Neural cell (in vitro differentiated cells): ENCODE data around the gene SCYL3. TPM values are rescaled to one million over a fixed set of nuclear protein-coding genes. Genes with fewer than 3 reads are reported as not detected.

ENCODE experiments used
- H2AFZ ChIP-seq: fragments of 200-600, 300-800 bp; sonication (generic), shearing (Covaris generic); 2 replicates; pipeline ENCODE4 v1.6.0; 2014; ENCODE audit warnings: low read depth, mild to moderate bottlenecking, antibody characterized with exemption, low read length, moderate library complexity
- H3F3A ChIP-seq: fragments of 200-600 bp; shearing (Covaris generic); 2 replicates; pipeline ENCODE4 v1.6.1; 2016; ENCODE audit warnings: mild to moderate bottlenecking, moderate library complexity, mixed read lengths, antibody characterized with exemption, low read length; ENCODE audit not compliant: insufficient read depth, poor library complexity, severe bottlenecking
- H3K27ac ChIP-seq: fragments of 200-600, 300-800 bp; sonication (generic), shearing (Covaris generic); 2 replicates; pipeline ENCODE4 v1.5.1; 2014; ENCODE audit warnings: mild to moderate bottlenecking, low read length, moderate library complexity
- H3K27me3 ChIP-seq: fragments of 300-800, 200-600 bp; sonication (generic), shearing (Covaris generic); 2 replicates; pipeline ENCODE4 v1.6.0; 2014; ENCODE audit warnings: mild to moderate bottlenecking, low read depth, low read length, moderate library complexity; ENCODE audit not compliant: insufficient read depth
- H3K36me3 ChIP-seq: fragments of 300-800, 200-600 bp; sonication (generic), shearing (Covaris generic); 2 replicates; pipeline ENCODE4 v1.5.1; 2014; ENCODE audit warnings: mild to moderate bottlenecking, antibody characterized with exemption, low read length, moderate library complexity; ENCODE audit not compliant: insufficient read depth
- H3K4me2 ChIP-seq: fragments of 300-800, 200-600 bp; sonication (generic), shearing (Covaris generic); 2 replicates; pipeline ENCODE4 v1.6.0; 2014; ENCODE audit warnings: mild to moderate bottlenecking, low read length
- H3K4me3 ChIP-seq: fragments of 300-800, 200-600 bp; sonication (generic), shearing (Covaris generic); 2 replicates; pipeline ENCODE4 v1.5.1; 2014; ENCODE audit warnings: mild to moderate bottlenecking, low read length, moderate library complexity
- H3K79me2 ChIP-seq: fragments of 200-600 bp; shearing (Covaris generic); replicated peaks from 2 replicates; pipeline ENCODE4 v1.6.0; 2014; ENCODE audit warnings: mild to moderate bottlenecking, low read length, moderate library complexity; ENCODE audit not compliant: insufficient read depth
- H3K9ac ChIP-seq: fragments of 300-800, 200-600 bp; sonication (generic), shearing (Covaris generic); 2 replicates; pipeline ENCODE4 v1.6.1; 2016; ENCODE audit warnings: mild to moderate bottlenecking, low read length, mixed read lengths
- H3K9me2 ChIP-seq: fragments of 200-600 bp; shearing (Covaris generic); 2 replicates; pipeline ENCODE4 v1.6.1; 2016; ENCODE audit warnings: mild to moderate bottlenecking, low read length, mixed read lengths; ENCODE audit not compliant: insufficient read depth
- H3K9me3 ChIP-seq: fragments of 200-600, 300-800 bp; sonication (generic), shearing (Covaris generic); 2 replicates; pipeline ENCODE4 v1.6.1; 2016; ENCODE audit warnings: mild to moderate bottlenecking, mixed run types, low read length, moderate library complexity, mixed read lengths
- H4K20me1 ChIP-seq: fragments of 200-600 bp; shearing (Covaris generic); 2 replicates; pipeline ENCODE4 v1.6.1; 2016; ENCODE audit warnings: mild to moderate bottlenecking, mixed run types; ENCODE audit not compliant: insufficient read depth
- CTCF ChIP-seq: fragments of 450-650 bp; IDR thresholded peaks from 2 replicates; pipeline ENCODE4 v1.5.1; 2014; ENCODE audit warnings: antibody characterized with exemption, mild to moderate bottlenecking, moderate library complexity; ENCODE audit not compliant: poor library complexity, severe bottlenecking
- EP300 ChIP-seq: fragments of 450-650 bp; conservative IDR thresholded peaks from 2 replicates; pipeline ENCODE4 v1.6.1; 2014; ENCODE audit warnings: antibody characterized with exemption, mild to moderate bottlenecking, moderate library complexity; ENCODE audit not compliant: poor library complexity, severe bottlenecking
- EZH2 ChIP-seq: fragments of 200-600, 300-800 bp; shearing (Covaris generic), sonication (generic); IDR thresholded peaks from 2 replicates; pipeline ENCODE4 v1.6.1; 2014; ENCODE audit warnings: antibody characterized with exemption, low read length, borderline replicate concordance, mild to moderate bottlenecking; ENCODE audit not compliant: insufficient read depth, poor library complexity, severe bottlenecking
- MXI1 ChIP-seq: fragments of 450-650 bp; conservative IDR thresholded peaks from 2 replicates; pipeline ENCODE4 v1.6.1; 2014; ENCODE audit warnings: antibody characterized with exemption, mild to moderate bottlenecking; ENCODE audit not compliant: poor library complexity, severe bottlenecking
- POLR2AphosphoS5 ChIP-seq: IDR thresholded peaks from 2 replicates; pipeline ENCODE4 v1.6.1; 2012
- RAD21 ChIP-seq: fragments of 450-650 bp; conservative IDR thresholded peaks from 2 replicates; pipeline ENCODE4 v1.6.1; 2014; ENCODE audit warnings: antibody characterized with exemption, mild to moderate bottlenecking, moderate library complexity
- REST ChIP-seq: IDR thresholded peaks from 2 replicates; pipeline ENCODE4 v1.6.1; 2012; ENCODE audit warnings: borderline replicate concordance
- SMC3 ChIP-seq: fragments of 450-650 bp; conservative IDR thresholded peaks from 2 replicates; pipeline ENCODE4 v1.6.1; 2014; ENCODE audit warnings: antibody characterized with exemption, mild to moderate bottlenecking, moderate library complexity; ENCODE audit not compliant: poor library complexity
- TAF1 ChIP-seq: IDR thresholded peaks from 2 replicates; pipeline ENCODE4 v1.6.1; 2012; ENCODE audit warnings: low read depth
- polyA plus RNA-seq: library from polyadenylated mRNA; depleted of rRNA; stranded (reverse); fragments of >200 nt; gene quantifications from 2 replicates; pipeline ENCODE4 v1.2.3, GENCODE V29; 2014

Gene SCYL3
- polyA plus RNA-seq, 1 donor from 2014 or later: 13.1 TPM

- H2AFZ ChIP-seq: no peak overlapping the region
- TF ChIP-seq REST (no peak), EP300 (no peak), CTCF (no peak), MXI1 (no peak), POLR2AphosphoS5 (no peak), SMC3 (no peak), RAD21 (no peak), TAF1 (no peak), EZH2 (no peak)
- H3K9ac ChIP-seq: no peak overlapping the region
- H3K27ac ChIP-seq: no peak overlapping the region
- no peak overlapping the region for H3K4me2 ChIP-seq
- H3K9me2 ChIP-seq: no peaks in the 10 kb centered on the region
- H3K79me2 ChIP-seq: no peaks in the 10 kb centered on the region
- H3K27me3 ChIP-seq: no peaks in the 10 kb centered on the region
- H3F3A ChIP-seq: no peaks in the 10 kb centered on the region
- no peaks in the 10 kb centered on the region for H3K9me3 ChIP-seq
- H4K20me1 ChIP-seq: no peaks in the 10 kb centered on the region
- no peaks in the 10 kb centered on the region for H3K36me3 ChIP-seq
- no peak overlapping the region for H3K4me3 ChIP-seq
Observed at GRCh38 chr1:169900571-169900970, 6.9 kb upstream of the SCYL3 start.

GRCh38 chr1:169899519-169900217, 6.0 kb upstream of the SCYL3 start:
- H3K27ac ChIP-seq: no peak overlapping the region
- no peak overlapping the region for H2AFZ ChIP-seq
- no peaks in the 10 kb centered on the region for H3K36me3 ChIP-seq

More at GRCh38 chr1:169899519-169900217, 6.0 kb upstream of the SCYL3 start:
- Histone ChIP-seq H3K27me3 (no peaks in the 10 kb centered on the region), H3F3A (no peaks in the 10 kb centered on the region), H3K4me3 (no peak overlapping the region), H3K9me2 (no peaks in the 10 kb centered on the region), H3K79me2 (no peaks in the 10 kb centered on the region), H3K4me2 (no peak overlapping the region), H4K20me1 (no peaks in the 10 kb centered on the region), H3K9me3 (no peaks in the 10 kb centered on the region), H3K9ac (no peak overlapping the region)
- TF ChIP-seq EP300 (no peak), RAD21 (no peak), POLR2AphosphoS5 (no peak), TAF1 (no peak), MXI1 (no peak), SMC3 (no peak), REST (no peak), EZH2 (no peak), CTCF (no peak)
